Inflammatory macrophage treated with lipopolysaccharide for 1 hour (primary cell): ENCODE measurements around the gene ALPI.
A peak's percentile ranks its signal among the peaks of the same experiment; 100 is the strongest.

Experiments
- DNase-seq, 2 donors: peaks; one replicate each; pipeline ENCODE4 v3.0.0-alpha.2; 2020 to 2022

ALPI gene

GRCh38 chr2:232502911-232503808 is 47.2 kb downstream of the ALPI start:
- DNase-seq, result peak; percentile 2 to 39

GRCh38 chr2:232503809-232504323 is 47.9 kb downstream of the ALPI start:
- no peak for DNase-seq

GRCh38 chr2:232504438-232504837 is 48.5 kb downstream of the ALPI start:
- no peak for DNase-seq

GRCh38 chr2:232505856-232506255 is 49.9 kb downstream of the ALPI start:
- DNase-seq, result no peak

- DNase-seq, result no peak
Observed at GRCh38 chr2:232506709-232507108, 50.8 kb downstream of the ALPI start.

GRCh38 chr2:232508251-232508650 is 52.3 kb downstream of the ALPI start:
- DNase-seq, result no peak
